ENCODE measurements around the gene IER3IP1.

The IER3IP1 gene

DNA sequence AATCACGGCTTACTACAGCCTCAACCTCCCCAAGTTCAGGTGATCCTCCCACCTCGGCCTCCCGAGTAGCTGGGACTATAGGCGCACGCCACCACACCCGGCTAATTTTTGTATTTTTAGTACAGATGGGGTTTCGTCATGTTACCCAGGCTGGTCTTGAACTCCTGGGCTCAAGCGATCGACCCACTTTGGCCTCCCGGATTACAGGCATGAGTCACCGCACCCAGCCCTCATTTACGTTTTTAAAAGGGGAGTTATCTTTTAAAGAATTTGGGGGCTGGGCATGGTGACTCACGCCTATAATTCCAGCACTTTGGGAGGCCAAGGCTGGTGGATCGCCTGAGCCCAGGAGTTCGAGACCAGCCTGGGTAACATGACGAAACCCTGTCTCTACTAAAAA, 17.8 kb downstream of the IER3IP1 start:
- peak; percentile 60 for DNase-seq

GRCh38 chr18:47151439-47151838, 24.7 kb downstream of the IER3IP1 start:
- DNase-seq = peak; percentile 3

GRCh38 chr18:47150824-47151366, 25.3 kb downstream of the IER3IP1 start:
- DNase-seq = no peak

- peak; percentile 78 for DNase-seq
These were observed 25.9 kb downstream of the IER3IP1 start, which contains the start of gene HDHD2 for GRCh38 chr18:47150029-47150823. Gene HDHD2 (minus strand): TSS chr18:47150500. CDS start chr18:47136439, 14,061 bp downstream.

DNA sequence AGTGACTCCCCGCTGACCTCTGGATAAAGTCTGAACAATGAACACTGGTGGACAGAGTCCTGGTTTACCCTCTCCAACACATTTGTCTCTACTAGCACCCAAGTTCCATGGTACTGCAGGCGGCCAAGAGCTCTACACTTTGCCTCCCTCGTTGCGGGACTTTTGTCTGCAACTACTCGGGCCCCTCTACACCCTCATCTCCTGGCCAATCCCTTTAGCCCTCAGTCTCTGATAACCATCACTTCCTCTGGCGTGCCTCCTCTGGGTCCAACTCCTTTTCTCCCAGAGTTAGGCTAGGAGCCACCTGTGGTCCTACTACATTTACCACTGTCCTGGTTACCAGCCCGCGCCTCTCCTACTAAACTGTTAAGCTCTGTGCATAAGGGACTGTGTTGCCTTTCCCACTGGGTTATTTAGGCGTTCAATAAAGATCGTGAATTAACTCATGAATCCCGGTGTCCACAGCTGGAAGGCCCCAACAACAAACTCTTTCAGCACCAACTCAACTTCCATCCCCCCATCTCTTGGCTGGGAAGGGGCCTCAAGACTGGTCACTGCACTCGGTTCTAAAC, 26.6 kb downstream of the IER3IP1 start:
- peak; percentile 5 for DNase-seq

DNA sequence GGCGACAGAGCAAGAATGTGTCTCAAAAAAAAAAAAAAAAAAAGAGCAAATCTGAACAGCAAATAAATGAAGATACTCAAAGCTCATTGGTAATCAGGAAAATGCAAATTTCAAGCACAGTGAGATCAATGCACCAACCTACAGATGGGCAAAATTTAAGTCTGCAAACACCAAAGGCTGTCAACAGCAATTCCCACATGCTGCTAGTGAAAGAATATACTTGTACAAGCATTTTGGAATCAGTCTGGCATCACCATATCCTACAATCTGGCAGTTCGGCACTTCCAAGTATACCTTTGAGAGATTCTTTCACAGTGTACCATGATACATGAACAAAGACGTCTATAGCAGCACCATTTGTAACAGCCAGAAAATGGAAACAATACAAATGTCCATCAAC, 30.0 kb downstream of the IER3IP1 start:
- DNase-seq = no peak

DNA sequence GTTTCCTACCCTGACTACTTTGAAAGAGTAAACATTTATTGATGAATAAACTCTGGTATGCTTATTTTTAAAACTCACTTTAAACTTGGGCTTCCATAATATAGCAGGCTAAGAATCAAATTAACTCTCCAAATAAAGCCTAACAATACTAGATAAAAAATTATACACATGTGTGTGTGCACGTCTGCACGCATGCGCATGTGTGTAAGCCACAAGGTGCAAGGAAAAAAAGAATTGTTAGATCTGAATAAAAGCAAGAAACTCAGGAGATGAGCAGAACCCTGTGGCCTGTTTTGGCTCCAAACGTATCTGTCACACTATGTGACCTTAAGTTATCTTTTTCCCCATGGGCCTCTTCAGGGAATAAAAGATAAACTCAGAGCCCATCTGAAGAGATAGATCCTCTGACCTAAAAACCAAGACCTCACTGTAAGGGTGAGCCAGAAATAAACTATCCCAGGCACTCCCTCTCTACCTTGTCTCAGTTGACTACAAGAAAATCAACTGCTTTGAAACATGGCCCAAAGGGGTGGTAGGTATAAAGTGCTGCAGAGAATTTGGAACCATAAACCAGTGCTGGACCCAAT, 32.2 kb downstream of the IER3IP1 start:
- no peak for DNase-seq

- DNase-seq = no peak
These were observed 33.0 kb downstream of the IER3IP1 start for GRCh38 chr18:47143153-47143552.

DNA sequence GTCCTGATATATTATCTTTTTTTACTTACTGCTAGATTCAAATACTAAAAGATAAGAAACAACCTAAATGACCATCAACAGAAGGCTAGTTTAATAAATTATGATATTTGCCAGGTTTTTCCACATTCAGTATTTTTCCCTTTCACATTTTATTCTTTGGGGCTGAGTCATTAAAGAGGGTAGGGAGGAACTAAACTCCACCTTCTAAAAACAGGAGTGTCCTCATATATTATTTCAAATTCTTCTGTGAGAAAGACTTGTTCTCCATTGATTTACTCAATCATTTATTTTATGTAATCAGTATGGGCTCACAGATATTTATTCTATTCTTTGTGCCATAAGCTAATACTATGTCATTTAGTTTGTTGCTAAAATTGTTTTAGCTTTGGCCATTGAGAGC, 34.9 kb downstream of the IER3IP1 start:
- no peak for DNase-seq

GRCh38 chr18:47121146-47121545, 55.0 kb downstream of the IER3IP1 start:
- DNase-seq = no peak

DNA sequence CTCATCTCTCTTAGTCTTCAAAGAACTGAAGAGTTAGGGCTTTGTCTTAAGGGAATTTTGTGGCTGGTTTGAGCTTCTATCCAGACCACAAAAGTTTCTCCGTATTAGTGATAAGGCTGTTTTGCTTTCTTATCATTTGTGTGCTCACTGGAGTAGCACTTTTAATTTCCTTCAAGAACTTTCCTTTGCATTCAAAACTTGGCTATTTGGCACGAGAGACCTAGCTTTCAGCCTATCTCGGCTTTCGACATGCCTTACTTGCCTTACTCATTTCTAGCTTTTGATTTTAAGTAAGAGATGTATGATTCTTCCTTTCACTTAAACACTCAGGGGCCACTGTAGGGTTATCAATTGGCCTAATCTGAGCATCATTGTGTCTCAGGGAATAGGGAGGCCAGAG, 55.7 kb downstream of the IER3IP1 start:
- DNase-seq = no peak

- peak; percentile 66 for DNase-seq
These were observed 57.2 kb downstream of the IER3IP1 start for GRCh38 chr18:47118981-47119380.

DNA sequence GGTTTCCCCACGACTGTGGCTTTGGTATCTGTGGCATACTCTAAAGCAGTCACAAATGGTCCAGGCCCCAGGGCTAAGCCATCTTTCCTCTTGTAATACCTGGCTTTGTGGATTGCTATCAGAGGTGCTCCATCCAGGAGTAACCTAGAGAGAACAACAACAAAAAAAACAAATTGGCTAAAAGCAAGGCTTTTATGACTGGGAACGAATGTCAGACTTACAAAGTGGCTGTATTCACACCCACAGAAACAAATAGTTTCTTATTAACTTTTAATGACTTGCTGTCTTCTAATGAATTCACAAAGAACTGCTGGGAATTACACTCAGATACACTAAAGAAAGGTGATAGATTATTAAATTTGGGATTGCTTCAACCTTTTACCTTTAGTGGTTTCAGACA, 61.0 kb downstream of the IER3IP1 start:
- no peak for DNase-seq

DNA sequence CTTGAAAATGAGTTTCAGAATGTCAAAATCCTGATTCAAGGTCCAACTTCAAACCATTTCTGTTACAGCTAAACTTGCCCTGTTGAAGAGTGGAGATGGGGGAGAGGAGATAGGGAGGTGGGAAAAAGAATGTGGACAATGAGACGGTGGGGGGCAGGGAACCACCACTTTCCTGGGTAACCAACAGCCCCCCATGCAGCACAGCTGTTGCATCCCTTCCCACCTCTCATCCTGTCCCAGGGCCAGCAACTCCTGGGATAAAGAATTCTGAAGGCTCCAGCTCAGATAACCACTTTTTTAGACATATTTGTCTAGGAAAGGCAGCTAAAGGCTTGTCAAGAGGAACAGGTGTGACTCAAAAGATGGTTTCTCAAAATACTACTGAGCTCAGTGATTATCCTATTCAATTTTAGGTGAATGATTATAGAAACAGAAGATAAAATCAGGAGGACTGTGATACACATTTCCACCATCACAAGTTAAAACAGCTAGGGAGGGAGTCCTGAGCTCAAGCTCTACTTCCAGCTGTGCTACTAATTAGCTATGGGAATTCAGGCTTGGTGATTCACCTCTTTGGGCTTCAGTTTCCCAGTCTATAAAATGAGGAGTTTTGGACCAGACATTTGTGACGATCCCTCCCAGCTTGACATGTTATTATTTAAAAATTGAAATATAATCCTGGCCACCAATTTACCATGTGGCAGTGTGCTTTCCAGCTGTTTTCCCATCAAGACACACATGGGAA, 62.2 kb downstream of the IER3IP1 start:
- DNase-seq = peak; percentile 52

- DNase-seq = peak; percentile 11
These were observed 65.5 kb downstream of the IER3IP1 start for GRCh38 chr18:47110492-47111274.

GRCh38 chr18:47109720-47110119, 66.4 kb downstream of the IER3IP1 start:
- DNase-seq = no peak

DNA sequence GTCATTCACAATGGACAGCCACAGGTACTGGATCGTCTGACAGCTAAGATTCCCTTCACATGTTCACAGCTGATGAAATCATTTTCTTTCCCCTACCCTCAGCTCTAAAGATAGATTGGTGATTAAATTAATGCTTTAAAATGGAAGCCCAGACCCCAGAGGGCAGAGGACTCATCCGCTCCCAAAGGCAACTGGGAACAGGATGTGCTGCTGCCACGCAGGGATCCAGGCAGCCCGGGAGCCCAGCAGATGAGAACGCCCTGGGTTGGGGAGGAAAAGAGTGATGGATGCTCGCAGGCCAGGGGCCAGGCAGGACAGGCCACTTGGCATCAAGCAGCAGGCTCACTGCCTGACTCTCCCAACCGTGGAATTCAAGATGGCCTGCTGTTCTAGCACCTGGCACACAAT, 67.2 kb downstream of the IER3IP1 start:
- no peak for DNase-seq

- no peak for DNase-seq
These were observed 67.8 kb downstream of the IER3IP1 start for GRCh38 chr18:47108373-47108772.
